BJ (cell line): Measurements from ENCODE around the gene KCNK13. TPM values are rescaled to one million over a fixed set of nuclear protein-coding genes. Genes with fewer than 3 reads are reported as not detected.

Experiments used
- CTCF ChIA-PET: fragments of 350-600 bp; formaldehyde crosslinking; extraction: SDS; loops from one replicate; lab custom pipeline; 2021; ENCODE audit warnings: antibody characterized with exemption, inconsistent platforms; lab: Yijun Ruan, JAX
- POLR2A ChIA-PET: fragments of 300-600 bp; sonication (Branson Sonifier 250); formaldehyde crosslinking; extraction: SDS; loops from one replicate; lab custom pipeline; 2021; ENCODE audit warnings: antibody characterized with exemption; lab: Charles Lee
- DNase-seq: peaks from one replicate; pipeline ENCODE4 v3.0.0-alpha.2; 2011; ENCODE audit warnings: low read depth
- H3K27me3 ChIP-seq: 2 replicates; pipeline ENCODE4 v1.6.0; 2011; ENCODE audit warnings: low read length; ENCODE audit not compliant: control insufficient read depth, insufficient read depth
- H3K36me3 ChIP-seq: 2 replicates; pipeline ENCODE4 v1.5.1; 2011; ENCODE audit warnings: low read length; ENCODE audit not compliant: control insufficient read depth, insufficient read depth
- H3K4me3 ChIP-seq: 2 replicates; pipeline ENCODE4 v1.5.1; 2011; ENCODE audit warnings: low read depth, mild to moderate bottlenecking, control low read depth, low read length
- polyA plus RNA-seq: library from polyadenylated mRNA; depleted of rRNA; stranded (reverse); fragments of >200 nt; gene quantifications from 2 replicates; pipeline ENCODE4 v1.2.3, GENCODE V29; 2011
- TF ChIP-seq, protein P1 (sequence below): IDR thresholded peaks from 2 replicates; pipeline ENCODE4 v1.5.1; 2011; ENCODE audit warnings: low read depth, mild to moderate bottlenecking, control low read depth, inconsistent platforms, low read length, moderate library complexity; ENCODE audit not compliant: insufficient read depth

KCNK13 gene
- polyA plus RNA-seq, 1 experiment = not detected

DNA sequence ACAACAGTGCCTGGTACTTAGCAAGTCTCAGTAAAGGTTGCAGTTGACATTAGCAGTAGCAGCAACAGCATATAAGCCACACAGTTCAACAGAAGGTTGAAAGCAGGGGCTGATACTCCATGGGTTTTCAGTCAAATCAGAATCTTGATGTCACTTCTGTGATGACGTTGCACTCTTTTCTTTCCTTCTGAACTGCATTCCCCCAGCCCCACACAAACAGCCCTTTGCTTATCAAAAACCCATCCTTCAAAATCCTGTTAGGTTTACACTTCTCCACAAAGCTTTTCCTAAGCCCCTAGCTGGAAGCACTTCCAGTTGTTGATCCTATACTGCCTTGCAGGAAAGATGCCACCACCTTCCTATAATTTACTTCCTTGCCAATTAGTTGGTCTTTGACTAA lies 34.0 kb upstream of the KCNK13 start:
- POLR2A ChIA-PET = no interaction called here
- CTCF ChIA-PET = interaction anchor here (0.9 kb wide), 1 partner anchor 10 kb away, joined by 5 read pairs; no protein-coding TSS in a partner anchor
- TF ChIP-seq, protein P1, sequence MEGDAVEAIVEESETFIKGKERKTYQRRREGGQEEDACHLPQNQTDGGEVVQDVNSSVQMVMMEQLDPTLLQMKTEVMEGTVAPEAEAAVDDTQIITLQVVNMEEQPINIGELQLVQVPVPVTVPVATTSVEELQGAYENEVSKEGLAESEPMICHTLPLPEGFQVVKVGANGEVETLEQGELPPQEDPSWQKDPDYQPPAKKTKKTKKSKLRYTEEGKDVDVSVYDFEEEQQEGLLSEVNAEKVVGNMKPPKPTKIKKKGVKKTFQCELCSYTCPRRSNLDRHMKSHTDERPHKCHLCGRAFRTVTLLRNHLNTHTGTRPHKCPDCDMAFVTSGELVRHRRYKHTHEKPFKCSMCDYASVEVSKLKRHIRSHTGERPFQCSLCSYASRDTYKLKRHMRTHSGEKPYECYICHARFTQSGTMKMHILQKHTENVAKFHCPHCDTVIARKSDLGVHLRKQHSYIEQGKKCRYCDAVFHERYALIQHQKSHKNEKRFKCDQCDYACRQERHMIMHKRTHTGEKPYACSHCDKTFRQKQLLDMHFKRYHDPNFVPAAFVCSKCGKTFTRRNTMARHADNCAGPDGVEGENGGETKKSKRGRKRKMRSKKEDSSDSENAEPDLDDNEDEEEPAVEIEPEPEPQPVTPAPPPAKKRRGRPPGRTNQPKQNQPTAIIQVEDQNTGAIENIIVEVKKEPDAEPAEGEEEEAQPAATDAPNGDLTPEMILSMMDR = no peak

DNA sequence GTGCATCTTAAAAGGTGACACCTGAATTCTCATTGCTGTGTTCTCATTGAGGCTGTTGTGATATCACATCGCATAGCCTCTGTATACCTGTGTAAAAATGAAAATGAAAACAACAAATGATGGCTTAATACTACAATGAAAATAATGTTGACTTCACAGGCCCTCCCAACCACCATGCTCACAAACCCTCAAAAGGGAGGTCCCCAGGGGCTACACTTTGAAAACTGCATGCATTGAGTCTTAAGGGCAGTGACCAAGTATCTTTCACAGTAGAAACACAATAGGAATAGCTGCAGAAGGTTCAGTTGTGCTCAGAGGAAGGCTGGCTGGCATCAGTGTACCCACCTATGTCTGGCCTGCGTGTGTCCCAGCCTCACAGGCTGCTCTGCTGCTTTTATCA lies 27.6 kb upstream of the KCNK13 start:
- no peak for DNase-seq
- ChIA-PET CTCF (no interaction called here), POLR2A (no interaction called here)
- TF ChIP-seq, protein P1 = no peak
- Histone ChIP-seq H3K27me3 (no peaks in the 10 kb centered on the region), H3K36me3 (peaks cover 13% of the 10 kb centered on the region), H3K4me3 (no peak overlapping the region)

More for the DNA sequence above, 34.0 kb upstream of the KCNK13 start:
- Histone ChIP-seq H3K27me3 (no peaks in the 10 kb centered on the region), H3K36me3 (peaks cover 8% of the 10 kb centered on the region), H3K4me3 (no peak overlapping the region)
- no peak for DNase-seq

DNA sequence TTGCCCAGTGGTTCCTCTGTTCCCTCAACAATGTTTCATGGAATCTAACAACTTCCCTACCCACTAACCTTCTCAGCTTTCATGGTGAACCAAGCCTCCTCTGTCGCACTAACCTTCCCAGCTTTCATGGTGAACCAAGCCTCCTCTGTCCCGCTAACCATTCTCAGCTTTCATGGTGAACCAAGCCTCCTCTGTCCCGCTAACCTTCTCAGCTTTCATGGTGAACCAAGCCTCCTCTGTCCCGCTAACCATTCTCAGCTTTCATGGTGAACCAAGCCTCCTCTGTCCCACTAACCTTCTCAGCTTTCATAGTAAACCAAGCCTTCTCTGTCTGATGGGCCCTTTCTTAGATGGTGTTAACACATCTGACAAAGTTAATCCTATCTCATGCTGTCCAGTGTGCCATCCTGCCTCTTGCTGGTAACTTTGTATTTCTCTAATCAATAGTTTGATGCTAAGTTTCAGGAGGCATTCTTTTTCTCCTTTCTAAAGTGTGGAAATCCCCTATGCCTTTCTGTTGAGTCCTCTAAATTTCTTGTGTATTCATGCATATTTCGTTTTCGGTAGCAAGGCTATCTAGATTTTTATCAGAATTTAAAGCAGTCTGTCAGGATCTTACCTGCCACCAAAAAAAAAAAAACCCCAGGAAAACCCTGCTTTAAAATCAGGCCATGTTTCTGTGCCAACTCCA lies 26.8 kb upstream of the KCNK13 start:
- Histone ChIP-seq H3K36me3 (peaks cover 12% of the 10 kb centered on the region), H3K27me3 (no peaks in the 10 kb centered on the region), H3K4me3 (no peak overlapping the region)
- no peak for DNase-seq
- ChIA-PET CTCF (no interaction called here), POLR2A (no interaction called here)
- TF ChIP-seq, protein P1 = no peak

DNA sequence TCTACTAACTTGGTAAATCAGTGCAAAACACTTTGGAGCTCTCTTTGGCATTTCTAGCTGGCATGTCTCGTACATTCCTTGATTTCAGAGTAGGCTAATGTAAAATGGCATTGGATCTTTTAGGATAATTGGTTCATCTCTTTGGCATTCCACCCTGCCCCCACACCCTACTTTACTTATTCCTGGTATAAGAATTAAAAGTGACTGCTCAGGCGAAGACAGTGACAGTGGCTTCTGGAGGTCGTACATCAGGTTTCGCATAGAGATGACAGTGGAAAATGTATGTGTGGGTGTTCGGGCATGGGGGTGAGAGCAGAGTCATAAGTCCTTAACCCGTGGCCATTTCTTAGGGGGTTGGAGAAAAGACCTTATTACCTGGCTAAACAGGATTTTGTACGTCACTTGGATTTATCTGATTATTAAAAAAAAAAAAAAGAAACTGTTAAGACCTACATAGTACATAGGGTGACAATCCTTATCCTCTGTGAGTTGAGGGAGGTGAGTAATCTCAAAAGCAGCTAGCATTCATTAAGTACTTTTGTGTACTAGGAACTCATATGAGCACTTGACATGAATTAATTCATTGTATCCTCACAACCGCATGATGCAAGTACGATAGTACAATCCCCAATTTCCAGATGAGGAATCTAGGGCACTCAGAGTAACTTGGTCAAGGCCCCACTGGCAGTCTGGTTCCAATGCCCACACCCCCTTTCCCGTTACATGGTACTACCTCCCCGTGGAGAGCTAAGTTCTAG lies 22.4 kb upstream of the KCNK13 start:
- POLR2A ChIA-PET = interaction anchor here (0.6 kb wide), 1 partner anchor 709 kb away, joined by 3 read pairs; no protein-coding TSS in a partner anchor
- DNase-seq = no peak
- CTCF ChIA-PET = interaction anchor here (0.7 kb wide), 1 partner anchor 946 kb away, joined by 3 read pairs; no protein-coding TSS in a partner anchor

More for the DNA sequence above, 22.4 kb upstream of the KCNK13 start:
- TF ChIP-seq, protein P1 = no peak
- Histone ChIP-seq H3K36me3 (peaks cover 3% of the 10 kb centered on the region; the same call in 1 of the 2 replicates), H3K27me3 (no peaks in the 10 kb centered on the region), H3K4me3 (no peak overlapping the region)
